ENCODE results near the gene RPS6KA1. TPM values are rescaled to one million over a fixed set of nuclear protein-coding genes. Genes with fewer than 3 reads are reported as not detected.

Gene RPS6KA1
- total and polyA plus RNA-seq, 2 donors from 2014 or later, result 39.5 to 58.1 TPM

GRCh38 chr1:26536081-26536480 is 6.5 kb downstream of the RPS6KA1 start:
- FAIRE-seq, result no peak
- no peaks in the 10 kb centered on the region for H3K27me3 ChIP-seq (ENCODE audit: control insufficient read depth, insufficient read depth, low read length)
- no peak overlapping the region for H3K4me3 ChIP-seq (ENCODE audit: low read length in 3 of 3)
- no peak overlapping the region for H3K9ac ChIP-seq (ENCODE audit: low read length in 3 of 3)
- peaks cover 0 to 6% (median 5%) of the 10 kb centered on the region in 3 donors for H3K36me3 ChIP-seq (ENCODE audit: control insufficient read depth in 2 of 3, insufficient read depth in 3 of 3, low read length in 3 of 3)
- no peaks in the 10 kb centered on the region for H3K9me3 ChIP-seq (ENCODE audit: control insufficient read depth in 2 of 3, insufficient read depth in 1 of 3, low read length in 3 of 3)
- no peak for TF ChIP-seq CTCF (IDR thresholded peaks at IDR 0.05; ENCODE audit: borderline replicate concordance, extremely low read depth, insufficient read depth)
- H3K27ac ChIP-seq (ENCODE audit: low read depth in 2 of 2, low read length in 2 of 2), result no peak overlapping the region
- intact Hi-C loops (cut with DNase I), result no loop called here
- peaks cover 0 to 31% (median 18%) of the 10 kb centered on the region in 3 donors for H3K4me1 ChIP-seq (ENCODE audit: control insufficient read depth in 2 of 3, insufficient read depth in 2 of 3, low read depth in 1 of 3, low read length in 3 of 3)
- no peak for DNase-seq

GRCh38 chr1:26536521-26536920 is 7.0 kb downstream of the RPS6KA1 start:
- H3K27me3 ChIP-seq (ENCODE audit: control insufficient read depth, insufficient read depth, low read length), result no peaks in the 10 kb centered on the region
- no peak overlapping the region for H3K4me3 ChIP-seq (ENCODE audit: low read length in 3 of 3)
- H3K4me1 ChIP-seq (ENCODE audit: control insufficient read depth in 2 of 3, insufficient read depth in 2 of 3, low read depth in 1 of 3, low read length in 3 of 3), result peaks cover 0 to 31% (median 18%) of the 10 kb centered on the region in 3 donors
- no peak for DNase-seq
- H3K27ac ChIP-seq (ENCODE audit: low read depth in 2 of 2, low read length in 2 of 2), result no peak overlapping the region
- intact Hi-C loops (cut with DNase I), result no loop called here
- no peak for TF ChIP-seq CTCF (IDR thresholded peaks at IDR 0.05; ENCODE audit: borderline replicate concordance, extremely low read depth, insufficient read depth)
- H3K36me3 ChIP-seq (ENCODE audit: control insufficient read depth in 2 of 3, insufficient read depth in 3 of 3, low read length in 3 of 3), result peaks cover 0 to 6% (median 5%) of the 10 kb centered on the region in 3 donors
- no peak for FAIRE-seq
- no peak overlapping the region for H3K9ac ChIP-seq (ENCODE audit: low read length in 3 of 3)
- no peaks in the 10 kb centered on the region for H3K9me3 ChIP-seq (ENCODE audit: control insufficient read depth in 2 of 3, insufficient read depth in 1 of 3, low read length in 3 of 3)

GRCh38 chr1:26537951-26538352 is 8.4 kb downstream of the RPS6KA1 start:
- peaks cover 0 to 6% (median 5%) of the 10 kb centered on the region in 3 donors for H3K36me3 ChIP-seq (ENCODE audit: control insufficient read depth in 2 of 3, insufficient read depth in 3 of 3, low read length in 3 of 3)
- DNase-seq (peak in 2 of 5 donors; percentile 15 to 20), FAIRE-seq (no peak)
- H3K27ac ChIP-seq (ENCODE audit: low read depth in 2 of 2, low read length in 2 of 2), result no peak overlapping the region
- H3K27me3 ChIP-seq (ENCODE audit: control insufficient read depth, insufficient read depth, low read length), result no peaks in the 10 kb centered on the region
- no peak overlapping the region for H3K4me3 ChIP-seq (ENCODE audit: low read length in 3 of 3)
- no peak for TF ChIP-seq CTCF (IDR thresholded peaks at IDR 0.05; ENCODE audit: borderline replicate concordance, extremely low read depth, insufficient read depth)
- intact Hi-C loops (cut with DNase I), result no loop called here
- no peak overlapping the region for H3K9ac ChIP-seq (ENCODE audit: low read length in 3 of 3)
- no peaks in the 10 kb centered on the region for H3K9me3 ChIP-seq (ENCODE audit: control insufficient read depth in 2 of 3, insufficient read depth in 1 of 3, low read length in 3 of 3)
- H3K4me1 ChIP-seq (ENCODE audit: control insufficient read depth in 2 of 3, insufficient read depth in 2 of 3, low read depth in 1 of 3, low read length in 3 of 3), result peaks cover 0 to 27% (median 10%) of the 10 kb centered on the region in 3 donors
